KMS-11 (cell line): ENCODE results near the gene IFNW1.
A peak's percentile ranks its signal among the peaks of the same experiment; 100 is the strongest.

ENCODE experiments used
- H2AFZ ChIP-seq: fragments of 200-600 bp; sonication (generic); 2 replicates; pipeline ENCODE4 v1.6.1; 2016; ENCODE audit warnings: antibody characterized with exemption, mixed run types, low read depth
- H3K27ac ChIP-seq: fragments of 200-600 bp; sonication (generic); 2 replicates; pipeline ENCODE4 v1.6.1; 2016; ENCODE audit warnings: mild to moderate bottlenecking, mixed run types
- H3K27me3 ChIP-seq: fragments of 200-600 bp; sonication (generic); 2 replicates; pipeline ENCODE4 v1.6.1; 2017; ENCODE audit warnings: mild to moderate bottlenecking, low read depth, mixed run types, moderate library complexity; ENCODE audit not compliant: insufficient read depth
- H3K36me3 ChIP-seq: fragments of 200-600 bp; sonication (generic); 2 replicates; pipeline ENCODE4 v1.6.1; 2017; ENCODE audit warnings: mild to moderate bottlenecking, mixed run types; ENCODE audit not compliant: insufficient read depth
- H3K4me1 ChIP-seq: fragments of 200-600 bp; sonication (generic); 2 replicates; pipeline ENCODE4 v1.6.1; 2016; ENCODE audit warnings: mild to moderate bottlenecking, low read depth, mixed run types; ENCODE audit not compliant: poor library complexity, severe bottlenecking
- H3K4me2 ChIP-seq: fragments of 200-600 bp; sonication (generic); 2 replicates; pipeline ENCODE4 v1.7.0; 2016; ENCODE audit warnings: mild to moderate bottlenecking, mixed run types
- H3K4me3 ChIP-seq: fragments of 200-600 bp; sonication (generic); IDR thresholded peaks from 2 replicates; pipeline ENCODE4 v1.6.1; 2017; ENCODE audit warnings: low read depth, low read length, mixed read lengths; ENCODE audit not compliant: insufficient read depth
- H3K79me2 ChIP-seq: fragments of 200-600 bp; sonication (generic); 2 replicates; pipeline ENCODE4 v1.6.1; 2016; ENCODE audit warnings: low read depth, mixed run types; ENCODE audit not compliant: insufficient read depth
- H3K9ac ChIP-seq: fragments of 200-600 bp; sonication (generic); 2 replicates; pipeline ENCODE4 v1.6.1; 2016; ENCODE audit warnings: mild to moderate bottlenecking, mixed run types
- H4K20me1 ChIP-seq: fragments of 200-600 bp; sonication (generic); 2 replicates; pipeline ENCODE4 v1.6.1; 2016; ENCODE audit warnings: mild to moderate bottlenecking, mixed run types; ENCODE audit not compliant: insufficient read depth
- CTCF ChIP-seq: fragments of 200-600 bp; sonication (generic); conservative IDR thresholded peaks from 2 replicates; pipeline ENCODE4 v1.6.1; 2017; ENCODE audit warnings: low read depth, mild to moderate bottlenecking, antibody characterized with exemption, low read length, moderate library complexity, mixed read lengths

IFNW1 gene

GRCh38 chr9:21097817-21098216, 43.8 kb downstream of the IFNW1 start:
- H3K4me1 ChIP-seq = peaks cover 35% of the 10 kb centered on the region
- no peaks in the 10 kb centered on the region for H3K27me3 ChIP-seq
- H4K20me1 ChIP-seq = no peaks in the 10 kb centered on the region
- no peak overlapping the region for H3K27ac ChIP-seq
- peak overlapping the region; percentile 65; the same call in 1 of the 2 replicates for H3K4me2 ChIP-seq
- H3K36me3 ChIP-seq = no peaks in the 10 kb centered on the region
- no peak for TF ChIP-seq CTCF
- H2AFZ ChIP-seq = no peak overlapping the region
- no peak overlapping the region for H3K9ac ChIP-seq
- no peak overlapping the region for H3K4me3 ChIP-seq
- H3K79me2 ChIP-seq = no peaks in the 10 kb centered on the region

- no peaks in the 10 kb centered on the region for H3K79me2 ChIP-seq
- H3K27ac ChIP-seq = peak overlapping the region; percentile 41
- TF ChIP-seq CTCF = no peak
- no peaks in the 10 kb centered on the region for H3K27me3 ChIP-seq
- H3K9ac ChIP-seq = peak overlapping the region; percentile 26; the same call in 1 of the 2 replicates
- H3K4me2 ChIP-seq = peak overlapping the region; percentile 65
- no peaks in the 10 kb centered on the region for H4K20me1 ChIP-seq
- H2AFZ ChIP-seq = peak overlapping the region; percentile 84
- no peaks in the 10 kb centered on the region for H3K36me3 ChIP-seq
- H3K4me1 ChIP-seq = peaks cover 35% of the 10 kb centered on the region
- H3K4me3 ChIP-seq = no peak overlapping the region
Observed at GRCh38 chr9:21096901-21097255, 44.8 kb downstream of the IFNW1 start.

- Histone ChIP-seq H3K27me3 (no peaks in the 10 kb centered on the region), H3K27ac (peak overlapping the region; percentile 41), H3K4me2 (peak overlapping the region; percentile 65), H3K36me3 (no peaks in the 10 kb centered on the region), H3K4me1 (peaks cover 35% of the 10 kb centered on the region), H3K79me2 (no peaks in the 10 kb centered on the region), H3K9ac (peak overlapping the region; percentile 26; the same call in 1 of the 2 replicates), H2AFZ (peak overlapping the region; percentile 84), H3K4me3 (no peak overlapping the region), H4K20me1 (no peaks in the 10 kb centered on the region)
- TF ChIP-seq CTCF = no peak
Observed at GRCh38 chr9:21096172-21096900, 45.3 kb downstream of the IFNW1 start.

- H3K4me2 ChIP-seq = no peak overlapping the region
- H3K4me3 ChIP-seq = no peak overlapping the region
- H3K36me3 ChIP-seq = no peaks in the 10 kb centered on the region
- TF ChIP-seq CTCF = no peak
- H3K79me2 ChIP-seq = no peaks in the 10 kb centered on the region
- H3K27ac ChIP-seq = peak overlapping the region; percentile 41; the same call in 1 of the 2 replicates
- no peaks in the 10 kb centered on the region for H3K27me3 ChIP-seq
- peak overlapping the region; percentile 84; the same call in 1 of the 2 replicates for H2AFZ ChIP-seq
- H3K9ac ChIP-seq = peak overlapping the region; percentile 26; the same call in 1 of the 2 replicates
- H4K20me1 ChIP-seq = no peaks in the 10 kb centered on the region
- peaks cover 35% of the 10 kb centered on the region for H3K4me1 ChIP-seq
Observed at GRCh38 chr9:21095561-21095960, 46.1 kb downstream of the IFNW1 start.
